HepG2 (cell line): Measurements from ENCODE around the gene PANK1. TPM values are rescaled to one million over a fixed set of nuclear protein-coding genes. Genes with fewer than 3 reads are reported as not detected.

Experiments used
- MED13 ChIP-seq: sonication (generic); formaldehyde crosslinking; IDR thresholded peaks from 2 replicates; pipeline ENCODE4 v1.5.0; 2020; ENCODE audit warnings: missing genetic modification reagents
- MEF2D ChIP-seq: sonication (generic); formaldehyde crosslinking; IDR thresholded peaks from 2 replicates; pipeline ENCODE4 v1.5.1; 2020; ENCODE audit warnings: mild to moderate bottlenecking, missing genetic modification reagents
- SAP130 ChIP-seq: IDR thresholded peaks from 2 replicates; pipeline ENCODE4 v1.6.1; 2016; ENCODE audit warnings: low read depth
- SIX1 ChIP-seq: sonication (generic); formaldehyde crosslinking; IDR thresholded peaks from 2 replicates; pipeline ENCODE4 v1.4.0; 2020; ENCODE audit warnings: missing genetic modification reagents, borderline replicate concordance
- SMAD1 ChIP-seq: sonication (generic); formaldehyde crosslinking; IDR thresholded peaks from 2 replicates; pipeline ENCODE4 v1.4.0; 2020; ENCODE audit warnings: missing genetic modification reagents, low read depth, mild to moderate bottlenecking, borderline replicate concordance
- TOPORS ChIP-seq: sonication (generic); formaldehyde crosslinking; IDR thresholded peaks from 2 replicates; pipeline ENCODE4 v1.8.0; 2023; ENCODE audit warnings: mild to moderate bottlenecking, missing genetic modification reagents
- XBP1 ChIP-seq: sonication (generic); formaldehyde crosslinking; IDR thresholded peaks from 2 replicates; pipeline ENCODE4 v1.5.0; 2020; ENCODE audit warnings: missing genetic modification reagents
- ZFP36 ChIP-seq: fragments of 150-350 bp; IDR thresholded peaks from 2 replicates; pipeline ENCODE4 v1.6.1; 2018; ENCODE audit warnings: borderline replicate concordance, low read length, low read depth; ENCODE audit not compliant: partially characterized antibody
- ZMYM4 ChIP-seq: sonication (generic); formaldehyde crosslinking; IDR thresholded peaks from 2 replicates; pipeline ENCODE4 v1.8.1; 2023; ENCODE audit warnings: mild to moderate bottlenecking, missing genetic modification reagents
- ZNF484 ChIP-seq: sonication (generic); formaldehyde crosslinking; IDR thresholded peaks from 2 replicates; pipeline ENCODE4 v1.5.1; 2020; ENCODE audit warnings: mild to moderate bottlenecking, low read depth, missing genetic modification reagents, borderline replicate concordance
- ZNF556 ChIP-seq: sonication (generic); formaldehyde crosslinking; IDR thresholded peaks from 2 replicates; pipeline ENCODE4 v1.4.0; 2020; ENCODE audit warnings: mild to moderate bottlenecking, missing genetic modification reagents, borderline replicate concordance
- ZNF768 ChIP-seq: sonication (generic); formaldehyde crosslinking; IDR thresholded peaks from 2 replicates; pipeline ENCODE4 v1.4.0; 2020; ENCODE audit warnings: missing genetic modification reagents
- polyA plus RNA-seq, 8 experiments: library from polyadenylated mRNA; depleted of rRNA in 3 of 8; stranded (reverse) in 7 of 8; unstranded in 1 of 8; fragments of >200 nt; fragmentation: Illumina TruSeq in 4 of 8; extraction: Trizol in 4 of 8; gene quantifications; 2 replicates each; pipeline versions ENCODE4 v1.2.1 to v1.2.3, GENCODE V29; 2011 to 2016; ENCODE audit warnings: low read depth in 4 of 8, missing spikeins in 1 of 8, mixed read lengths in 1 of 8; ENCODE audit not compliant: insufficient read depth in 1 of 8
- total RNA-seq, 5 experiments: library from RNA; depleted of rRNA; stranded (reverse); fragments of >200 nt; fragmentation: Illumina TruSeq; extraction: Trizol; gene quantifications; 2 replicates each; pipeline ENCODE4 v1.2.3, GENCODE V29; 2016; ENCODE audit warnings: low read depth in 1 of 5
- TF ChIP-seq, protein P1 (sequence below): sonication (generic); formaldehyde crosslinking; conservative IDR thresholded peaks from 2 replicates; pipeline ENCODE4 v1.4.0; 2020; ENCODE audit warnings: missing genetic modification reagents
- TF ChIP-seq, protein P2 (sequence below): sonication (generic); formaldehyde crosslinking; IDR thresholded peaks from 2 replicates; pipeline ENCODE4 v1.4.0; 2020; ENCODE audit warnings: low read depth, mild to moderate bottlenecking, missing genetic modification reagents
- TF ChIP-seq, protein P3 (sequence below): sonication (generic); formaldehyde crosslinking; IDR thresholded peaks from 2 replicates; pipeline ENCODE4 v1.5.1; 2020; ENCODE audit warnings: mild to moderate bottlenecking, missing genetic modification reagents, moderate library complexity
- TF ChIP-seq, protein P4 (sequence below): sonication (generic); formaldehyde crosslinking; IDR thresholded peaks from 2 replicates; pipeline ENCODE4 v1.5.1; 2020; ENCODE audit warnings: mild to moderate bottlenecking, missing genetic modification reagents, borderline replicate concordance

PANK1 gene
- total and polyA plus RNA-seq, 2 of the 13 experiments (the other 11 are each of a cell fraction or from before 2014, with no cell fraction given), result 18.2 to 33.3 TPM

DNA sequence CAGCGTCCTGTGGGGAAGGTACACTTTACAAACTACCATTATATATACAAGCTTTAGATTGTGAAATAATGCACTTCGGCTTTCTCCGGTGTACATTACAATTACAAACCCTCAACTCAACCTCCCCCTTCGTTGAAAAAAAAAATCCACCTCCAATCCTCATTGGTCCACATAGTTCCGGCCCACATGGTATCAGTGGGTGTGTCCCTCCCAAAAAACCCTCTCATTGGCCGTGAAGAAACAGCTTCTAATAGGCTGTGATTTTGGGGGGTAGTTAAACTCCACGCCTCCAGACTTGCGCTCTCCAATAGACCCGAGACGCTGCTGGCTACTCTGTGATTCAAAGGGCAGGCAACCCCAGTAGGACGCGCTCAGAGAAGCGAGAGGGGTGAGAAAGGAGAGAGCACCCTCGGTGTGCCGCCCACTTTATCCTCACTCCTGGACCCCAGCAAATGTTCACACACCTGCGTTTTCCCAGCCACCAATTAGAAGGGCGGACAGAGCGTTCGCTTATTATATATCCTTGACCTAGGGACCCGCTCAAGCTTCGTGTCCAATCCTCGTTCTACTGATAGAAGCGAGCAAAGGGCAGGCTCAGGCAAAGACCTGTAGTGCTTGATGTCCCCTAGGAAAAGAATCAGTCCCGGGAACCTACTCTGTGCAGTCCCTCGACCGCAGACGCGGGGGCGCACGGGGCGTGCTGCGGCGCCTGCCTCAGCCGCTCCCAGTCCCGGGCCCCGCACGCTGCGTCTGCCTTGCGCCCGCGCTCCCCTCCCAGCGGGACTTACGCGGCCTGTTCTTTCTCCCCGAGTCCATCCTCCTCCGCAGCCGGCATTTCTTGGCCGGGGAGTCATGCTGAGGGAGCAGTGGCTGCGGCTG lies 991 bp downstream of the PANK1 start (continued):
- TF ChIP-seq, protein P1, sequence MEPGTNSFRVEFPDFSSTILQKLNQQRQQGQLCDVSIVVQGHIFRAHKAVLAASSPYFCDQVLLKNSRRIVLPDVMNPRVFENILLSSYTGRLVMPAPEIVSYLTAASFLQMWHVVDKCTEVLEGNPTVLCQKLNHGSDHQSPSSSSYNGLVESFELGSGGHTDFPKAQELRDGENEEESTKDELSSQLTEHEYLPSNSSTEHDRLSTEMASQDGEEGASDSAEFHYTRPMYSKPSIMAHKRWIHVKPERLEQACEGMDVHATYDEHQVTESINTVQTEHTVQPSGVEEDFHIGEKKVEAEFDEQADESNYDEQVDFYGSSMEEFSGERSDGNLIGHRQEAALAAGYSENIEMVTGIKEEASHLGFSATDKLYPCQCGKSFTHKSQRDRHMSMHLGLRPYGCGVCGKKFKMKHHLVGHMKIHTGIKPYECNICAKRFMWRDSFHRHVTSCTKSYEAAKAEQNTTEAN (CRISPR knock-in tag), result peak; percentile 86; the same call in 1 of the 2 replicates
- TF ChIP-seq, protein P2, sequence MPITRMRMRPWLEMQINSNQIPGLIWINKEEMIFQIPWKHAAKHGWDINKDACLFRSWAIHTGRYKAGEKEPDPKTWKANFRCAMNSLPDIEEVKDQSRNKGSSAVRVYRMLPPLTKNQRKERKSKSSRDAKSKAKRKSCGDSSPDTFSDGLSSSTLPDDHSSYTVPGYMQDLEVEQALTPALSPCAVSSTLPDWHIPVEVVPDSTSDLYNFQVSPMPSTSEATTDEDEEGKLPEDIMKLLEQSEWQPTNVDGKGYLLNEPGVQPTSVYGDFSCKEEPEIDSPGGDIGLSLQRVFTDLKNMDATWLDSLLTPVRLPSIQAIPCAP (CRISPR knock-in tag), result no peak
- TF ChIP-seq ZMYM4 (CRISPR knock-in tag) (peak; percentile 99), ZNF556 (CRISPR knock-in tag) (peak; percentile 78), ZNF484 (CRISPR knock-in tag) (no peak), SIX1 (CRISPR knock-in tag) (peak; percentile 77), MED13 (peak; percentile 83; the same call in 1 of the 2 replicates), ZNF768 (CRISPR knock-in tag) (no peak), SMAD1 (CRISPR knock-in tag) (0 out of 2 replicates have a peak, but pooled peaks have one; percentile 48), TOPORS (CRISPR knock-in tag) (peak; percentile 0; the same call in 1 of the 2 replicates), SAP130 (peak; percentile 87), MEF2D (CRISPR knock-in tag) (peak; percentile 51; the same call in 1 of the 2 replicates), ZFP36 (no peak), XBP1 (CRISPR knock-in tag) (no peak; the same call in 1 of the 2 replicates)
- TF ChIP-seq, protein P3, sequence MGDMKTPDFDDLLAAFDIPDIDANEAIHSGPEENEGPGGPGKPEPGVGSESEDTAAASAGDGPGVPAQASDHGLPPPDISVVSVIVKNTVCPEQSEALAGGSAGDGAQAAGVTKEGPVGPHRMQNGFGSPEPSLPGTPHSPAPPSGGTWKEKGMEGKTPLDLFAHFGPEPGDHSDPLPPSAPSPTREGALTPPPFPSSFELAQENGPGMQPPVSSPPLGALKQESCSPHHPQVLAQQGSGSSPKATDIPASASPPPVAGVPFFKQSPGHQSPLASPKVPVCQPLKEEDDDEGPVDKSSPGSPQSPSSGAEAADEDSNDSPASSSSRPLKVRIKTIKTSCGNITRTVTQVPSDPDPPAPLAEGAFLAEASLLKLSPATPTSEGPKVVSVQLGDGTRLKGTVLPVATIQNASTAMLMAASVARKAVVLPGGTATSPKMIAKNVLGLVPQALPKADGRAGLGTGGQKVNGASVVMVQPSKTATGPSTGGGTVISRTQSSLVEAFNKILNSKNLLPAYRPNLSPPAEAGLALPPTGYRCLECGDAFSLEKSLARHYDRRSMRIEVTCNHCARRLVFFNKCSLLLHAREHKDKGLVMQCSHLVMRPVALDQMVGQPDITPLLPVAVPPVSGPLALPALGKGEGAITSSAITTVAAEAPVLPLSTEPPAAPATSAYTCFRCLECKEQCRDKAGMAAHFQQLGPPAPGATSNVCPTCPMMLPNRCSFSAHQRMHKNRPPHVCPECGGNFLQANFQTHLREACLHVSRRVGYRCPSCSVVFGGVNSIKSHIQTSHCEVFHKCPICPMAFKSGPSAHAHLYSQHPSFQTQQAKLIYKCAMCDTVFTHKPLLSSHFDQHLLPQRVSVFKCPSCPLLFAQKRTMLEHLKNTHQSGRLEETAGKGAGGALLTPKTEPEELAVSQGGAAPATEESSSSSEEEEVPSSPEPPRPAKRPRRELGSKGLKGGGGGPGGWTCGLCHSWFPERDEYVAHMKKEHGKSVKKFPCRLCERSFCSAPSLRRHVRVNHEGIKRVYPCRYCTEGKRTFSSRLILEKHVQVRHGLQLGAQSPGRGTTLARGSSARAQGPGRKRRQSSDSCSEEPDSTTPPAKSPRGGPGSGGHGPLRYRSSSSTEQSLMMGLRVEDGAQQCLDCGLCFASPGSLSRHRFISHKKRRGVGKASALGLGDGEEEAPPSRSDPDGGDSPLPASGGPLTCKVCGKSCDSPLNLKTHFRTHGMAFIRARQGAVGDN (CRISPR knock-in tag), result peak; percentile 84
- TF ChIP-seq, protein P4, sequence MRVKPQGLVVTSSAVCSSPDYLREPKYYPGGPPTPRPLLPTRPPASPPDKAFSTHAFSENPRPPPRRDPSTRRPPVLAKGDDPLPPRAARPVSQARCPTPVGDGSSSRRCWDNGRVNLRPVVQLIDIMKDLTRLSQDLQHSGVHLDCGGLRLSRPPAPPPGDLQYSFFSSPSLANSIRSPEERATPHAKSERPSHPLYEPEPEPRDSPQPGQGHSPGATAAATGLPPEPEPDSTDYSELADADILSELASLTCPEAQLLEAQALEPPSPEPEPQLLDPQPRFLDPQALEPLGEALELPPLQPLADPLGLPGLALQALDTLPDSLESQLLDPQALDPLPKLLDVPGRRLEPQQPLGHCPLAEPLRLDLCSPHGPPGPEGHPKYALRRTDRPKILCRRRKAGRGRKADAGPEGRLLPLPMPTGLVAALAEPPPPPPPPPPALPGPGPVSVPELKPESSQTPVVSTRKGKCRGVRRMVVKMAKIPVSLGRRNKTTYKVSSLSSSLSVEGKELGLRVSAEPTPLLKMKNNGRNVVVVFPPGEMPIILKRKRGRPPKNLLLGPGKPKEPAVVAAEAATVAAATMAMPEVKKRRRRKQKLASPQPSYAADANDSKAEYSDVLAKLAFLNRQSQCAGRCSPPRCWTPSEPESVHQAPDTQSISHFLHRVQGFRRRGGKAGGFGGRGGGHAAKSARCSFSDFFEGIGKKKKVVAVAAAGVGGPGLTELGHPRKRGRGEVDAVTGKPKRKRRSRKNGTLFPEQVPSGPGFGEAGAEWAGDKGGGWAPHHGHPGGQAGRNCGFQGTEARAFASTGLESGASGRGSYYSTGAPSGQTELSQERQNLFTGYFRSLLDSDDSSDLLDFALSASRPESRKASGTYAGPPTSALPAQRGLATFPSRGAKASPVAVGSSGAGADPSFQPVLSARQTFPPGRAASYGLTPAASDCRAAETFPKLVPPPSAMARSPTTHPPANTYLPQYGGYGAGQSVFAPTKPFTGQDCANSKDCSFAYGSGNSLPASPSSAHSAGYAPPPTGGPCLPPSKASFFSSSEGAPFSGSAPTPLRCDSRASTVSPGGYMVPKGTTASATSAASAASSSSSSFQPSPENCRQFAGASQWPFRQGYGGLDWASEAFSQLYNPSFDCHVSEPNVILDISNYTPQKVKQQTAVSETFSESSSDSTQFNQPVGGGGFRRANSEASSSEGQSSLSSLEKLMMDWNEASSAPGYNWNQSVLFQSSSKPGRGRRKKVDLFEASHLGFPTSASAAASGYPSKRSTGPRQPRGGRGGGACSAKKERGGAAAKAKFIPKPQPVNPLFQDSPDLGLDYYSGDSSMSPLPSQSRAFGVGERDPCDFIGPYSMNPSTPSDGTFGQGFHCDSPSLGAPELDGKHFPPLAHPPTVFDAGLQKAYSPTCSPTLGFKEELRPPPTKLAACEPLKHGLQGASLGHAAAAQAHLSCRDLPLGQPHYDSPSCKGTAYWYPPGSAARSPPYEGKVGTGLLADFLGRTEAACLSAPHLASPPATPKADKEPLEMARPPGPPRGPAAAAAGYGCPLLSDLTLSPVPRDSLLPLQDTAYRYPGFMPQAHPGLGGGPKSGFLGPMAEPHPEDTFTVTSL (CRISPR knock-in tag), result peak; percentile 64; the same call in 1 of the 2 replicates
